B cell (primary cell): ENCODE data around the gene VIPR2. TPM values are rescaled to one million over a fixed set of nuclear protein-coding genes. Genes with fewer than 3 reads are reported as not detected.

Source experiments
- ATAC-seq: fragments of 200-7000 bp; cut with Tn5 transposase; one replicate; pipeline ENCODE4 v1.10.0; 2021; ENCODE audit warnings: low read depth, mild to moderate bottlenecking, moderate number of reproducible peaks, moderate library complexity
- CTCF ChIA-PET: fragments of 350-600 bp; sonication (Branson Sonifier 250); formaldehyde crosslinking; loops from one replicate; lab custom pipeline; 2021; ENCODE audit warnings: antibody characterized with exemption, inconsistent platforms; lab: Charles Lee
- POLR2A ChIA-PET: fragments of 350-600 bp; sonication (Branson Sonifier 250); formaldehyde crosslinking; loops from one replicate; lab custom pipeline; 2021; ENCODE audit warnings: antibody characterized with exemption; lab: Charles Lee
- DNase-seq: peaks from one replicate; pipeline ENCODE4 v3.0.0; 2013
- H2AFZ ChIP-seq: 2 replicates; pipeline ENCODE4 v1.6.1; 2012; ENCODE audit warnings: mild to moderate bottlenecking, low read depth, low read length; ENCODE audit not compliant: insufficient read depth, poor library complexity, severe bottlenecking
- H3K27ac ChIP-seq, 2 donors: 1 replicate in 1 of 2; 2 replicates in 1 of 2; pipeline ENCODE4 v1.5.1; 2012 to 2013; ENCODE audit warnings: low read length in 2 of 2, mild to moderate bottlenecking in 2 of 2, moderate library complexity in 1 of 2
- H3K27me3 ChIP-seq, 4 experiments: fragments of 200-600 bp in 1 of 4; sonication (generic) in 1 of 4; replicated peaks in 1 of 4; 1 replicate in 2 of 4; 2 replicates in 2 of 4; pipeline versions ENCODE4 v1.6.1 to v1.7.0; 2013 to 2016; ENCODE audit warnings: low read length in 3 of 4, mild to moderate bottlenecking in 2 of 4, mixed read lengths in 1 of 4, moderate library complexity in 1 of 4; ENCODE audit not compliant: insufficient read depth in 4 of 4, control insufficient read depth in 3 of 4; ENCODE audit errors: control extremely low read depth in 1 of 4
- H3K36me3 ChIP-seq, 2 experiments: replicated peaks in 1 of 2; 1 replicate in 1 of 2; 2 replicates in 1 of 2; pipeline versions ENCODE4 v1.6.1 to v1.7.1; 2013; ENCODE audit warnings: low read length in 1 of 2; ENCODE audit not compliant: insufficient read depth in 2 of 2, control insufficient read depth in 1 of 2; ENCODE audit errors: control extremely low read depth in 1 of 2, extremely low read depth in 1 of 2
- H3K4me1 ChIP-seq, 2 donors: fragments of 200-600 bp in 1 of 2; sonication (generic) in 1 of 2; 1 replicate in 1 of 2; 2 replicates in 1 of 2; pipeline versions ENCODE4 v1.5.1 to v1.6.1; 2013 to 2017; ENCODE audit warnings: low read length in 2 of 2; ENCODE audit not compliant: control insufficient read depth in 2 of 2, insufficient read depth in 2 of 2
- H3K4me2 ChIP-seq: replicated peaks from 2 replicates; pipeline ENCODE3; 2012; ENCODE audit warnings: mild to moderate bottlenecking, low read depth, low read length; ENCODE audit not compliant: poor library complexity, severe bottlenecking
- H3K4me3 ChIP-seq, 5 experiments: fragments of 200-600 bp in 1 of 5; sonication (generic) in 1 of 5; 1 replicate in 3 of 5; 2 replicates in 2 of 5; pipeline versions ENCODE4 v1.5.1 to v1.7.0; 2011 to 2016; ENCODE audit warnings: low read length in 4 of 5, mild to moderate bottlenecking in 4 of 5, low read depth in 2 of 5, control low read depth in 1 of 5, moderate library complexity in 1 of 5; ENCODE audit not compliant: insufficient read depth in 1 of 5; ENCODE audit errors: control extremely low read depth in 1 of 5, extremely low read depth in 1 of 5
- H3K79me2 ChIP-seq: fragments of 200-600 bp; sonication (generic); one replicate; pipeline ENCODE4 v1.6.0; 2016; ENCODE audit warnings: low read length; ENCODE audit not compliant: control insufficient read depth, insufficient read depth
- H3K9ac ChIP-seq: fragments of 200-600 bp; sonication (generic); 2 replicates; pipeline ENCODE4 v1.6.1; 2017; ENCODE audit warnings: mild to moderate bottlenecking, low read length, moderate library complexity
- H3K9me3 ChIP-seq, 3 donors: one replicate each; pipeline versions ENCODE4 v1.6.1 to v1.7.1; 2013; ENCODE audit warnings: low read length in 2 of 3; ENCODE audit not compliant: control insufficient read depth in 2 of 3, insufficient read depth in 1 of 3; ENCODE audit errors: control extremely low read depth in 1 of 3
- H4K20me1 ChIP-seq: 2 replicates; pipeline ENCODE4 v1.6.0; 2012; ENCODE audit warnings: mild to moderate bottlenecking, low read length; ENCODE audit not compliant: insufficient read depth, control insufficient read depth, poor library complexity, severe bottlenecking
- H3K27ac Mint-ChIP-seq: one replicate; pipeline ENCODE4 v1.8.0; 2021; ENCODE audit warnings: mixed read lengths
- H3K27me3 Mint-ChIP-seq: one replicate; pipeline ENCODE4 v1.8.0; 2021; ENCODE audit warnings: mixed read lengths
- H3K4me1 Mint-ChIP-seq: one replicate; pipeline ENCODE4 v1.8.0; 2021; ENCODE audit warnings: mixed read lengths
- H3K4me3 Mint-ChIP-seq: one replicate; pipeline ENCODE4 v1.8.0; 2021; ENCODE audit warnings: mixed read lengths
- H3K9me3 Mint-ChIP-seq: one replicate; pipeline ENCODE4 v1.8.0; 2022; ENCODE audit warnings: mixed read lengths; ENCODE audit not compliant: insufficient read depth
- CTCF ChIP-seq: fragments of 200-600 bp; IDR thresholded peaks from one replicate; pipeline ENCODE4 v1.8.0; 2022; ENCODE audit warnings: antibody characterized with exemption, mild to moderate bottlenecking
- EZH2 ChIP-seq: IDR thresholded peaks from 2 replicates; pipeline ENCODE4 v1.6.1; 2012; ENCODE audit warnings: borderline replicate concordance, low read depth, mild to moderate bottlenecking, moderate library complexity, low read length; ENCODE audit not compliant: insufficient read depth, poor library complexity, severe bottlenecking
- WGBS: methylation state at CpG from one replicate; pipeline ENCODE4 v1.1.5; 2013; ENCODE audit warnings: missing lambda C conversion rate; ENCODE audit not compliant: insufficient coverage; 5-methylcytosine and 5-hydroxymethylcytosine counted together
- intact Hi-C: fragments of 100-400 bp; cut with micrococcal nuclease; formaldehyde crosslinking; loops from one replicate; pipeline ENCODE4 v1.10.0; 2022
- polyA plus RNA-seq: library from polyadenylated mRNA; depleted of rRNA; stranded (reverse); fragments of >200 nt; gene quantifications from 2 replicates; pipeline ENCODE4 v1.2.3, GENCODE V29; 2012
- total RNA-seq, 2 donors: library from RNA; stranded (reverse); fragments of 120-200 nt in 1 of 2; gene quantifications; 1 replicate in 1 of 2; 2 replicates in 1 of 2; pipeline versions ENCODE4 v1.2.3 to v1.2.4, GENCODE V29; 2013 to 2022

Gene VIPR2
- total and polyA plus RNA-seq, 2 donors (not counting 1 experiment from before 2014, with no cell fraction given) = not detected

- 66% methylated on average over 10 of the region's 16 CpGs for WGBS
- ChIA-PET CTCF (no interaction called here), POLR2A (no interaction called here)
- TF ChIP-seq EZH2 = no peak
- no peaks in the 10 kb centered on the region for H4K20me1 ChIP-seq
- Mint-ChIP-seq H3K27me3 (peaks cover 12% of the 10 kb centered on the region), H3K4me1 (no peaks in the 10 kb centered on the region), H3K9me3 (no peaks in the 10 kb centered on the region), H3K27ac (no peak overlapping the region), H3K4me3 (no peak overlapping the region)
- no peak overlapping the region for H3K9ac ChIP-seq
- no peak overlapping the region for H3K4me2 ChIP-seq
- H3K4me3 ChIP-seq = no peak overlapping the region
- peaks cover 0 to 12% (median 0%) of the 10 kb centered on the region in 4 experiments for H3K27me3 ChIP-seq
- ATAC-seq (no peak), DNase-seq (no peak)
- no peak overlapping the region for H3K27ac ChIP-seq
- no peak overlapping the region for H2AFZ ChIP-seq
- H3K9me3 ChIP-seq = peaks cover 0 to 20% (median 0%) of the 10 kb centered on the region in 3 donors
- intact Hi-C loops = no loop called here
- H3K79me2 ChIP-seq = no peaks in the 10 kb centered on the region
- H3K36me3 ChIP-seq = no peaks in the 10 kb centered on the region
- no peaks in the 10 kb centered on the region for H3K4me1 ChIP-seq
These were observed 27.9 kb downstream of the VIPR2 start for GRCh38 chr7:159116581-159117339.

- DNase-seq (no peak), ATAC-seq (no peak)
- TF ChIP-seq CTCF (no peak), EZH2 (no peak)
- no peaks in the 10 kb centered on the region for H4K20me1 ChIP-seq
- H3K36me3 ChIP-seq = no peaks in the 10 kb centered on the region
- Mint-ChIP-seq H3K4me3 (no peak overlapping the region), H3K27me3 (peaks cover 12% of the 10 kb centered on the region), H3K4me1 (no peaks in the 10 kb centered on the region), H3K27ac (no peak overlapping the region), H3K9me3 (no peaks in the 10 kb centered on the region)
- 73% methylated on average over 19 of the region's 19 CpGs for WGBS
- no peak overlapping the region for H3K9ac ChIP-seq
- peaks cover 0 to 12% (median 0%) of the 10 kb centered on the region in 4 experiments for H3K27me3 ChIP-seq
- peaks cover 0 to 24% (median 0%) of the 10 kb centered on the region in 3 donors for H3K9me3 ChIP-seq
- H3K79me2 ChIP-seq = no peaks in the 10 kb centered on the region
- intact Hi-C loops = no loop called here
- no peak overlapping the region for H2AFZ ChIP-seq
- no peak overlapping the region for H3K4me2 ChIP-seq
- no peak overlapping the region for H3K4me3 ChIP-seq
- ChIA-PET POLR2A (no interaction called here), CTCF (no interaction called here)
- no peak overlapping the region for H3K27ac ChIP-seq
- no peaks in the 10 kb centered on the region for H3K4me1 ChIP-seq
These were observed 28.8 kb downstream of the VIPR2 start for GRCh38 chr7:159115601-159116501.
